HL-60 (cell line): ENCODE results near the gene DPEP1.

ENCODE experiments used
- DNase-seq, 2 experiments: peaks; one replicate each; pipeline ENCODE4 v3.0.0-alpha.2; 2010 to 2020; ENCODE audit warnings: low read depth in 1 of 2, low spot score in 1 of 2
- H3K27ac ChIP-seq: fragments of 250-450 bp; sonication (Bioruptor Pico); replicated peaks from 2 replicates; pipeline ENCODE4 v1.5.1; 2020; ENCODE audit warnings: mild to moderate bottlenecking, moderate library complexity
- H3K27me3 ChIP-seq: fragments of 250-450 bp; sonication (Bioruptor Pico); 2 replicates; pipeline ENCODE4 v1.5.1; 2021; ENCODE audit warnings: mild to moderate bottlenecking, moderate library complexity; ENCODE audit not compliant: insufficient read depth, poor library complexity, severe bottlenecking
- H3K4me3 ChIP-seq: replicated peaks from 2 replicates; pipeline ENCODE4 v1.5.1; 2011; ENCODE audit warnings: mild to moderate bottlenecking, control low read depth, low read length; ENCODE audit not compliant: insufficient read depth
- CTCF ChIP-seq: IDR thresholded peaks from one replicate; pipeline ENCODE4 v1.5.1; 2011; ENCODE audit warnings: low read length, control low read depth, inconsistent platforms; ENCODE audit not compliant: insufficient read depth
- GABPA ChIP-seq: IDR thresholded peaks from 2 replicates; pipeline ENCODE4 v1.6.1; 2012; ENCODE audit warnings: low read depth
- POLR2AphosphoS5 ChIP-seq: IDR thresholded peaks from 2 replicates; pipeline ENCODE4 v1.6.1; 2012; ENCODE audit warnings: low read depth
- REST ChIP-seq: IDR thresholded peaks from 2 replicates; pipeline ENCODE4 v1.6.1; 2012; ENCODE audit warnings: low read depth; ENCODE audit not compliant: insufficient replicate concordance
- SPI1 ChIP-seq: IDR thresholded peaks from 2 replicates; pipeline ENCODE4 v1.6.1; 2012; ENCODE audit warnings: low read depth, mild to moderate bottlenecking, borderline replicate concordance

The DPEP1 gene

GRCh38 chr16:89646906-89647305 lies 33.5 kb downstream of the DPEP1 start:
- H3K4me3 ChIP-seq, result no peak overlapping the region
- no peak overlapping the region for H3K27ac ChIP-seq
- DNase-seq, result no peak
- no peaks in the 10 kb centered on the region for H3K27me3 ChIP-seq
- no peak for TF ChIP-seq POLR2AphosphoS5
- no peak for TF ChIP-seq SPI1
- TF ChIP-seq REST, result no peak
- TF ChIP-seq CTCF, result no peak
- no peak for TF ChIP-seq GABPA

GRCh38 chr16:89651584-89651983 lies 38.1 kb downstream of the DPEP1 start:
- no peak for TF ChIP-seq SPI1
- TF ChIP-seq REST, result no peak
- no peak for TF ChIP-seq POLR2AphosphoS5
- TF ChIP-seq CTCF, result no peak
- no peak for TF ChIP-seq GABPA

GRCh38 chr16:89653656-89654295 lies 40.3 kb downstream of the DPEP1 start:
- no peak for DNase-seq
- TF ChIP-seq CTCF (no peak), REST (no peak), POLR2AphosphoS5 (no peak)
- Histone ChIP-seq H3K27me3 (no peaks in the 10 kb centered on the region), H3K4me3 (no peak overlapping the region), H3K27ac (no peak overlapping the region)

More at GRCh38 chr16:89651584-89651983, 38.1 kb downstream of the DPEP1 start:
- no peak overlapping the region for H3K27ac ChIP-seq
- DNase-seq, result no peak
- no peaks in the 10 kb centered on the region for H3K27me3 ChIP-seq
- H3K4me3 ChIP-seq, result no peak overlapping the region
